ENCODE data around the gene LRRC49. TPM values are rescaled to one million over a fixed set of nuclear protein-coding genes. Genes with fewer than 3 reads are reported as not detected.
A peak's percentile ranks its signal among the peaks of the same experiment; 100 is the strongest.

Gene LRRC49
- total RNA-seq, 1 donor from 2014 or later = 23.1 TPM

GRCh38 chr15:70853318-70853972 is 39.2 kb upstream of the LRRC49 start:
- H3K27ac ChIP-seq = peak overlapping the region; percentile 93 to 98
- TF ChIP-seq CTCF (IDR thresholded peaks at IDR 0.05) = no peak
- intact Hi-C loops (cut with DNase I) = loop anchor here (1.0 to 10.0 kb wide), 2 partner anchors 19 to 1621 kb away; partner anchors contain the start of gene ARIH1
- H3K9me3 ChIP-seq = no peaks in the 10 kb centered on the region
- peaks cover 0 to 6% of the 10 kb centered on the region in 2 donors for H3K36me3 ChIP-seq
- H3K27me3 ChIP-seq = no peaks in the 10 kb centered on the region
- H3K4me1 ChIP-seq = peaks cover 0 to 32% of the 10 kb centered on the region in 2 donors
- H3K4me3 ChIP-seq = peak overlapping the region; percentile 79 to 93
- peak in 1 of 2 donors; percentile 79 for DNase-seq (ENCODE audit: low spot score in 2 of 2)

DNA sequence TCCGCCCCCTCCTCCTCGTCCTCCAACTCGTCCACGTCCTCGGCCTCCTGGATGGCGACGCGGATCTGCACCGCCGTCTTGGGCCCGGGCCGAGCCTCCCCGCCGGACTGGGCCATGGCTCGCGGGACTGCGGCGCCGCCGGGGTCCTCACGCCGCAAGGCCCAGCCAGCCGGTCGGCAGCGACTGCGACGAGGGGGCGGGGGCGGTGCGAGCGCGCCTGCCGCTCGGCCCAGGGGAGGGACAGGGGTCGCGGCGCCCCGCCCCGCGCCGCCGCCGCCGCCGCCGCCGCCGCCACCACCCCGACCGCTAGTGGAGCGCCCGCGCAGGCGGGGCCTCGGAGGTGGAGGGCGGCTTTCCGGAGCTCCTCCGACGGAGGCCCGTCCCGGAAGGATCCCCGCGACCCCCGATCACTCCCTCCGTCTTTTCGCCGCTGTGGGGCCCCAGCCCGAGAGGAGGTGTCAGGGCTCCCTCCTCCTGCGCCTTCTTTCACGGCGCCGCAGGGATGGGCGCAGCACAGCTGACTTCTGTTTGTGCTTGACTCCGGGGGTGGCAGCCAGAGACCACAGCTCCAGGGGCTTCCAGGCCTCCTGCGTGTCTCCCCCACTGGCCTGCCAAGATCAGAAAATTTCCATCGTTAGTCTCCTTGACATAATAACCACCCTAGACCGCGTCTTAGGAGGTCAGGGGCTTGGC is 38.5 kb upstream of the LRRC49 start, which contains the start of gene LARP6:
Gene LARP6, minus strand, starts transcription at position 185 of the 693 bp plus-strand sequence. Its CDS starts 69 bp downstream, at position 116.
- Histone ChIP-seq H3K27me3 (no peaks in the 10 kb centered on the region), H3K4me3 (peak within 1 kb of the TSS; percentile 79 to 93), H3K36me3 (peaks cover 0 to 6% of the 10 kb centered on the region in 2 donors), H3K4me1 (peaks cover 0 to 32% of the 10 kb centered on the region in 2 donors), H3K27ac (peak within 1 kb of the TSS; percentile 93 to 98), H3K9me3 (no peaks in the 10 kb centered on the region)
- TF ChIP-seq CTCF (IDR thresholded peaks at IDR 0.05) = peak in 1 of 3 experiments; percentile 17
- intact Hi-C loops (cut with DNase I) = loop anchor here (1.0 to 10.0 kb wide), 3 partner anchors 20 to 1621 kb away; partner anchors contain the start of gene ARIH1
- DNase-seq (ENCODE audit: low spot score in 2 of 2) = peak in 1 of 2 donors; percentile 78

GRCh38 chr15:70854666-70854976 is 38.0 kb upstream of the LRRC49 start:
- peak overlapping the region; percentile 93 to 98 for H3K27ac ChIP-seq
- H3K4me3 ChIP-seq = peak overlapping the region; percentile 79 to 93
- intact Hi-C loops (cut with DNase I) = loop anchor here (2.0 to 10.0 kb wide), 2 partner anchors 28 to 1620 kb away; partner anchors contain the start of gene ARIH1
- H3K9me3 ChIP-seq = no peaks in the 10 kb centered on the region
- peaks cover 0 to 6% of the 10 kb centered on the region in 2 donors for H3K36me3 ChIP-seq
- no peak for DNase-seq (ENCODE audit: low spot score in 2 of 2)
- H3K4me1 ChIP-seq = peaks cover 0 to 32% of the 10 kb centered on the region in 2 donors
- peak in 1 of 3 experiments; percentile 23 for TF ChIP-seq CTCF (IDR thresholded peaks at IDR 0.05)
- no peaks in the 10 kb centered on the region for H3K27me3 ChIP-seq

- peak overlapping the region; percentile 93 to 98 for H3K27ac ChIP-seq
- no peaks in the 10 kb centered on the region for H3K9me3 ChIP-seq
- H3K4me1 ChIP-seq = peaks cover 0 to 32% of the 10 kb centered on the region in 2 donors
- no peak for TF ChIP-seq CTCF (IDR thresholded peaks at IDR 0.05)
- DNase-seq (ENCODE audit: low spot score in 2 of 2) = no peak
- H3K4me3 ChIP-seq = no peak overlapping the region
- intact Hi-C loops (cut with DNase I) = loop anchor here (2.0 to 10.0 kb wide), 3 partner anchors 29 to 1619 kb away; partner anchors contain the start of genes ARIH1 and UACA
- H3K36me3 ChIP-seq = peaks cover 0 to 6% of the 10 kb centered on the region in 2 donors
- no peaks in the 10 kb centered on the region for H3K27me3 ChIP-seq
Measured at GRCh38 chr15:70855764-70856163, 36.9 kb upstream of the LRRC49 start.

DNA sequence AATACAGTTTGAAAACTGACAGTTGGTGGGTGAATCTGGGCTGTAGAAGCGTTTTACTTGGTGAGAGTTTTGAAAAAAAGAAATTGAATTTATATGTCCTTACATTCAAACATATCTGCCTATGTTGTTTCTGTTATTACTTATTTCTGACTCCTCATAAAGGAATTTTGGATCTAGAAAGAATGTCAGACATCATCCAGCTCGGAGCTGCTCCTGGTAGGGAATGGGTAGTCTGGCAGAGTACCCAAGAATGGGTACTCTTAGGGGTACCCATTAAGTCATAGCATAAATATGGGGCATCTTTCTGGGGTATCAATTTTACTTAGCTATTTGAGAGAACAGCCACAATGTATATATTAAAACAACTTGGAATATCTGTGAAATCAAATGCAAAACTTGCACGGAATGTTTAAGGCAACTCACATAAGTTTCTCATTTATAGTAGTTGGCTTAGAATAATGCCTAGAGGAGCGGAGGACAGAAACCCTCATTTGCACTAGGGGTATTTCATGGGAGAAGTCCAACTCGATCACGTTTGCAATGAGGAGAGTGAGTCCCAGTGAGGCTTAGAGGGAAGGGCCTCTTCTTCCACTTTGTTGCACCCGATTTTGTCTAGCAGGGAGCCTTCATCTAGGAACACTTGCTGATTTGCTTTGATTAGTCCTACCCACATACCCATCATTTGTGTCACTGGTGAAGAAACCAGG is 36.3 kb upstream of the LRRC49 start:
- peak overlapping the region; percentile 93 to 98 for H3K27ac ChIP-seq
- H3K9me3 ChIP-seq = no peaks in the 10 kb centered on the region
- peaks cover 0 to 32% of the 10 kb centered on the region in 2 donors for H3K4me1 ChIP-seq
- no peaks in the 10 kb centered on the region for H3K27me3 ChIP-seq
- H3K4me3 ChIP-seq = peak overlapping the region in 1 of 2 donors; percentile 1
- DNase-seq (ENCODE audit: low spot score in 2 of 2) = no peak
- intact Hi-C loops (cut with DNase I) = loop anchor here (5.0 to 10.0 kb wide), 2 partner anchors 94 to 1618 kb away; partner anchors contain the start of genes ARIH1 and UACA
- H3K36me3 ChIP-seq = peaks cover 0 to 2% of the 10 kb centered on the region in 2 donors
- TF ChIP-seq CTCF (IDR thresholded peaks at IDR 0.05) = no peak

All from ascending aorta (tissue), 2 donors.